H1 (cell line): ENCODE measurements around the gene MRPL34. TPM values are rescaled to one million over a fixed set of nuclear protein-coding genes. Genes with fewer than 3 reads are reported as not detected.

Source experiments
- CHD1 ChIP-seq: IDR thresholded peaks from 2 replicates; pipeline ENCODE4 v1.6.1; 2012; ENCODE audit warnings: low read depth, low read length, improper control_type of control experiment
- CREB1 ChIP-seq: IDR thresholded peaks from 2 replicates; pipeline ENCODE4 v1.6.1; 2012; ENCODE audit warnings: inconsistent platforms
- GABPA ChIP-seq: IDR thresholded peaks from 2 replicates; pipeline ENCODE4 v1.6.1; 2011; ENCODE audit warnings: mild to moderate bottlenecking, low read length, moderate library complexity, borderline replicate concordance; ENCODE audit not compliant: insufficient read depth
- HDAC2 ChIP-seq, 2 experiments: fragments of 300-600 bp in 1 of 2; sonication (generic) in 1 of 2; IDR thresholded peaks; 2 replicates each; pipeline ENCODE4 v1.6.1; 2011 to 2012; ENCODE audit warnings: low read depth in 2 of 2, low read length in 2 of 2, mild to moderate bottlenecking in 2 of 2, moderate library complexity in 2 of 2, borderline replicate concordance in 1 of 2, inconsistent platforms in 1 of 2
- SIN3A ChIP-seq, 2 experiments: IDR thresholded peaks in 1 of 2; conservative IDR thresholded peaks in 1 of 2; 2 replicates each; pipeline ENCODE4 v1.6.1; 2011 to 2012; ENCODE audit warnings: low read length in 2 of 2, improper control_type of control experiment in 1 of 2, low read depth in 1 of 2, mild to moderate bottlenecking in 1 of 2
- TEAD4 ChIP-seq: IDR thresholded peaks from 2 replicates; pipeline ENCODE4 v1.6.1; 2012; ENCODE audit warnings: low read depth, low read length, inconsistent platforms, mixed read lengths
- polyA plus RNA-seq, 7 experiments: library from polyadenylated mRNA; depleted of rRNA in 3 of 7; stranded (reverse) in 5 of 7; unstranded in 2 of 7; fragments of >200 nt in 5 of 7; fragments of 200-250 nt in 2 of 7; gene quantifications; 1 replicate in 5 of 7; 2 replicates in 1 of 7; 4 replicates in 1 of 7; pipeline versions ENCODE4 v1.2.1 to v1.2.3, GENCODE V29; 2011 to 2013; ENCODE audit warnings: missing spikeins in 2 of 7, mixed read lengths in 2 of 7
- total RNA-seq: library from RNA; stranded (reverse); fragmentation: NEBNext Ultra II Directional; extraction: Animal tissue kit (Norgen Biotek cat#: 25700); gene quantifications from 2 replicates; pipeline ENCODE4 v1.2.1, GENCODE V29; 2021

Gene MRPL34
- total and polyA plus RNA-seq, 2 of the 8 experiments (the other 6 are each of a cell fraction or from before 2014, with no cell fraction given): 91.9 to 99.6 TPM

GRCh38 chr19:17293605-17294004 is 12.1 kb upstream of the MRPL34 start (continued):
- no peak for TF ChIP-seq GABPA
- no peak for TF ChIP-seq CREB1
- TF ChIP-seq HDAC2 (IDR thresholded peaks at IDR 0.05; ENCODE audit: borderline replicate concordance in 1 of 2, low read depth in 2 of 2, low read length in 2 of 2): no peak
- TF ChIP-seq SIN3A (conservative IDR thresholded peaks at IDR 0.05 in 1 of 2, IDR thresholded peaks at IDR 0.05 in 1 of 2; ENCODE audit: low read depth in 1 of 2, low read length in 2 of 2): no peak
- TF ChIP-seq TEAD4: no peak
- TF ChIP-seq CHD1: no peak
